Globus pallidus (tissue), 1 donor: Measurements from ENCODE around the gene CD40LG.

Experiments used
- DNase-seq: peaks from one replicate; pipeline ENCODE4 v3.0.0-alpha.2; 2015; ENCODE audit warnings: low spot score

CD40LG gene

DNA sequence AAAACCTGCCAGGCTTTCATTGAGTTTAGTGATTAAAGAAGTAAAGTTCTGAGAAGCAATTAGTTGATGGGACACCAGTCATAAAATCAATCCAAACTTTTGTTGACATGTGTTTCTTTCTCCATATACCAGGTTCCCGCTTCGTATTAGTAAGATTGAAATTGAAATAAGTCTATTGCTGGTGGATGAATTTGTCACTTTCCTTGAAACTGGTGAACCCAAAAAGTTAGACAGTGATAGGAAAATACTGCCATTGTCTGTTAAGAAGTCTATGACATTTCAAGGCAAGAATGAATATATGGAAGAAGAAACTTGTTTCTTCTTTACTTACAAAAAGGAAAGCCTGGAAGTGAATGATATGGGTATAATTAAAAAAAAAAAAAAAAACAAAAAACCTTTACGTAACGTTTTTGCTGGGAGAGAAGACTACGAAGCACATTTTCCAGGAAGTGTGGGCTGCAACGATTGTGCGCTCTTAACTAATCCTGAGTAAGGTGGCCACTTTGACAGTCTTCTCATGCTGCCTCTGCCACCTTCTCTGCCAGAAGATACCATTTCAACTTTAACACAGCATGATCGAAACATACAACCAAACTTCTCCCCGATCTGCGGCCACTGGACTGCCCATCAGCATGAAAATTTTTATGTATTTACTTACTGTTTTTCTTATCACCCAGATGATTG, at the start of gene CD40LG:
Gene CD40LG, plus strand, starts transcription at position 482 of the 684 bp plus-strand sequence. Its CDS starts 91 bp downstream, at position 573.
- DNase-seq, result no peak

DNA sequence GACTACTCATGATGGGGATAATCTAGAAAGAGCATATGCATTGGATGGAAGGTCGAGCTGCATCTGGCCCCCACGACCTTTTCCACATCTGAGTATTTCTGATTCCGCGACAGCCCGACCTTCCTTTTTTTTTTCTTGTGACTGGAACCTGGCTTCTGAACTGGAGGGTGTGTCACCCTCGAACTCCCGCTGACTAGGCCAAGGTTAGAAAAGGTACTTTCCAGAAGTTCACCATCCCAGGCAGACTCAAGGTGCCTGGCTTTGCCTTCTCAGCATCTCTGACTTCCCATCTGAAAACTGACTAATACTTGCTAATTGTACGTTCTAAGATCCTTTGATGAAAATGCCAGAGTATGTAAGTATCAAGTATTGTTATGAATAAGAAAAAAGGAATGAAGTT, 49.3 kb upstream of the CD40LG start:
- no peak for DNase-seq

DNA sequence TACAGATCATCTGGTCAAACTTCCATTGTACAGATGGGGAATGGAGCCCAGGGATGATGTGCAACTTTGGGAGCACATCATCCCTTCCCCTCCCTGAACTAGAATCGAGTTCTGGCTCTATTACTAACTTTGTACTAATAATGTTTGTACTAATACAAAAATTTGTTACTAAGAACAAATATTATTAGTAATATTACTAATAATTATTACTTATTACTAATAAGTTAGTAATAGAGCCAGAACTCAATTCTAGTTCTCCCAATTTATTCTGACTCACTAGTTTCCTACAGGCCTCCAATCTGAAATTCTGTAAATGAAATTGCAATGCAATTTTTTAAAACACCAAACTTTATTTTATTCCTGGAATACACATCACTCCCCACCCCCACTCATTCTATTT, 47.9 kb upstream of the CD40LG start:
- no peak for DNase-seq

DNA sequence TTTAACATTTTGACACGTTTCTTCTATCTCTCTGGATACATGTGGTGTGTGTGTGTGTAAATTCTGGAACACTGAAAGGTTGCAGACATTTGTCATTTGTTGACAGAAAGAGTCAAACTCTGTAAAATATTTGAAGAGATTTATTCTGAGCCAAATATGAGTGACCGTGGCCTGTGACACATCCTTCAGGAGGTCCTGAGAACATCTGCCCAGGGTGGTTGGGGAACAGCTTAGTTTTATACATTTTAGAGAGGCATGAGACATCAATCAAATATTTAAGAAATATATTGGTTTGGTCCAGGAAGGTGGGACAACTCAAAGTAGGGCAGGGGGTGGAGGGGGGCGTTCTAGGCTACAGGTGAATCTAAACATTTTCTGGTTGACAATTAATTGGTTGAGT, 40.7 kb upstream of the CD40LG start:
- no peak for DNase-seq

DNA sequence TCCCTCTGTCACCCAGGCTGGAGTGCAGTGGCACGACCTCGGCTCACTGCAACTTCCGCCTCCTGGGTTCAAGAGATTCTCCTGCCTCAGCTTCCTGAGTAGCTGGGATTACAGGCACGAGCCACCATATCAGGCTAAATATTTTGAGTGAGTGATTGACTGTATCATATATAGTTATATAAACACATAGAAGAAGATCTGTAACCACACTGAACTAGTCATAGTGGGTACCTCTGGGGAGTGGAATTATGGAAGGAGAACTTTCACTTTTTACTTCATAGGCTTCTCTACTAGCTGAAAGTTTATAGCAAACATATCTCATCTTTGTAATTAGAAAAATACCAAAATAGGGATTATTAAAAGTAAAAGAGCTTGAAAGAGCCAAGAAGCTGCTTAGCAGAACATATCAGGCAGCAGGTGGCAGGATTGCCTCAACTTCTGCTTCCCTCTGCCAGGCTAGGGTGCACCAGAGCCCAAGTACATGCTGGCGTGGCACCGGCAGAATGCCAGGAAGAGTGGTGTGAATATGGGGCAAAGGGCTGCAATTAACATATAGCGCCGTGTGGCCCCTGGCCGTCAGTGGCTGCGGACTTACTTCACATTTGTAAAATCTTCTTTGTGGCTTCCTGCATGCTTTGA, 39.5 kb upstream of the CD40LG start:
- DNase-seq, result peak; percentile 28

DNA sequence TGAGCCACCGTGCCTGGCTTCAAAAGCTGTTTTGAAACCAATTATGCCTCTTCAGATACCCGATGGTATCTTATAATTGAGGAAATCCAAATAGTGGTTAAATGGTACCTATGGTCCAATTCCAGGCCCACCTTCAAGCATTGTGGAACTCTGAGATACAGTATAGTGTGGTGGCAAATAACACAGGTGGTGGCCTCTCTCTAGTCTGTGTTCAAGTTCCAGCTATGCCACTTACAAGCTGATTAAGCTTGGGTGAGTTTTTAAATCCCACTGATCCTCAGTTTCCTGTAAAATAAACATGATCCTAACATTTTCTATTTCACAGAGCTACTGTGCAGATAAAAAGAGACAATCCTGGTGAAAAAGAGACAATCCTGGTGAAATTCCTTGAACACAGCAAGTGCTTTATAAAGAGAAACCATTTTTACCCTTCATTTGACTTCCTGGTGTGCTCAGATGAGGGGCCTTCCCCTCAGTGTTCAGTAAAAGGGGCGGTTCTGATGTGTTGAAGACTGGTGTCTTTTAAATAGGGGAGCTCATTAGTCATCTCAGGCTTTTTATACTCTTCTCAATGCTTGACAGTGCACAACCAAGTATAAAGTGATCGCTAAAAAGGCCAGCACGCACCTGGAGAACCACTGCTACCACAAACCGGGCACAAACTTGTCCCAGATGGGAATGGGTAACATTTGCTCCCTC, 30.8 kb upstream of the CD40LG start:
- no peak for DNase-seq

DNA sequence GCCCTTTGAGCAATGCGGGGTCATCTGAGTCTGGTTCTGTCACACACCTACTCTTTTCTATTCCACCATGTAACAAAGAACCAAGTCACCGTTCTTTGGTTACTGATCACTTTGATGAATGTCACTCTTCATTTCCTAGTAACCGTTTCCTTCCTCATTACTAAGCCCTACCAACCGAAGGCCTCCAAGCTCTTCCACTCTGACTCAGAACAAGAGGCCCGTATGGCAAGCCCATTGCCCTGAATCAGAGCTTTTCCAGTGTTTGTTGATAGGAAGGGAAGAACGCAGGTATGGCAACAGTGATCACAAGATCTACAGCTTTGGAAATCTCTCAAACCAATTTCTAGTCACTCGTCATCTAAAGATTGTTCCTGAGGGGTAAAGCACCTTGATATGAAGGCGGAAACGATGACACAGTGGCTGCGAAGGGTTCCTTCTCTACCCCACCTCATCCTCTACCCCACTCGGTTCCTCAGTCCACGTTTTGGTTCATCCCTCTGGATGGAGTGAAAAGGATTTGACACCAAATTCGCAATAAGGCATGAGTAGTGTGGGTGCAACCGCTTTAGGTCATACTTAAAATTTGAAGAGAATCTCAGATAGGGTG, 28.0 kb upstream of the CD40LG start:
- DNase-seq, result no peak

DNA sequence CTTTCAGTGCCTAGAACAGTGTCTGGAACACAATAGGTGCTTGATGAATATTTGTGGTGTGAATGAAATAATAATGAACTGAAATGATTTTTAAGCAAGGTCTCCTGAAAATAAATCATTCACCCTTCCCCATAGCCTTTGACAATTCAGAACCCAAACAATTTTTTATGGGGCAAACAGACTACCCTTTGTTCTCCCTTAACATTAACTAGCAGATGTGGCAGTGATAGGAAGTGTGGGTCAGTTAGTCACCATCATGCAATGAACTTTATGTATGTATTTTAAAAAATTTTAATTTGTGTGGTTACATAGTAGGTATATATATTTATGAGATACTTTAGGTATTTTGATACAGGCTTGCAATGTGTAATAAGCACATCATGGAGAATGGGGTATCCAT, 27.2 kb upstream of the CD40LG start:
- no peak for DNase-seq

DNA sequence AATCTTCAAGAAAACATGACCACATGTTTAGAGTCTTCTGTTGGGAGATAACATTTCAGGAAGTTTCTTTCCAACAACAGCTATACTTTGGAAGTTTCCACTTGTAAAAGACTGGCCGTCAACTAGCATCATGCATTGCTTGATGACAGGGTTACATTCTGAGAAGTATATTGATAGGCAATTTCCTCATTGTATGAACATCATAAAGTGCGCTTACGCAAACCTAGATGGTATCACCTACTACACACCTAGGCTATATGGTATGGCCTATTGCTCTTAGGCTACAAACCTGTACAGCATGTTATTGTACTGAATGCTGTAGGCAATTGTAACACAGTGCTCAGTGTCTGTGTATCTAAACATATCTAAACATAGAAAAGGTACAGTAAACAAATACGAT, 25.4 kb upstream of the CD40LG start:
- no peak for DNase-seq

DNA sequence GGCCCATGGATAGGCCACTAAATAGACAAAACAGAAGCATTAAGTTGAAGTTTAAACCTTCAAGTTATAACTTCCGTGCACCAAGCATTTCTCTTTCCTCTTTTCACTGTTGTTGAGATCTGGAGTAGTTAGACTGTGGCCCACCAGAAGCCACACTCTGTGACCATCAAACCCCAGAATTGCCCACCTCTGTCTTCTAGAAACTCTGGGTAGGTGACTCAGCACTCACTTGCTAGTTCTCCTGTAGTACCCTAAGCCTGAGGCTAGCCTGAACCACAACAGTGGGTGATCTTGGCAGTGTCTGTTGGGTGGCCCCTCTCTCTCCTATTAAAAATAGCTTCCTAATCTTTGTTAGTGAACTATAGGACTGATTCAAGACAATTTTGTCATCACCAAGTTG, 24.6 kb upstream of the CD40LG start:
- no peak for DNase-seq

DNA sequence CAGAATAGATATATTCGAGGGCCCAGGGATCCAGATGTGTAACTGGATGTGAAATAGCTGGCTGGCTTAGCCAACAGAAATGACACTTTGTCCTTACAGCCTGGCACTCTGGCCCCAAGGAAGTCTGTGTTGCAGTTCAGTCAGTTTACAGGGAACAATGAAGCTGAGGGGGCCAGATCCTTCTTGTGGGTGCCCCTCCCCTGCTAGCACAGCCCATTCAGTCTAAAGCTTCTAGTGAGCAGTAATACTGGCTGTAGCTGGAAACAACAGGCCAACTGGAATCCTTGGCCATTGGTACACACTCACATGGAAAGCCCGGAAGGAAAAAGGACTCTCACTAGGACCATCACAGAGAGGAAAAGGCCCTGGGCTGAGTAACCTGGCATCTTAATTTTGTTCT, 22.7 kb upstream of the CD40LG start:
- DNase-seq, result no peak

DNA sequence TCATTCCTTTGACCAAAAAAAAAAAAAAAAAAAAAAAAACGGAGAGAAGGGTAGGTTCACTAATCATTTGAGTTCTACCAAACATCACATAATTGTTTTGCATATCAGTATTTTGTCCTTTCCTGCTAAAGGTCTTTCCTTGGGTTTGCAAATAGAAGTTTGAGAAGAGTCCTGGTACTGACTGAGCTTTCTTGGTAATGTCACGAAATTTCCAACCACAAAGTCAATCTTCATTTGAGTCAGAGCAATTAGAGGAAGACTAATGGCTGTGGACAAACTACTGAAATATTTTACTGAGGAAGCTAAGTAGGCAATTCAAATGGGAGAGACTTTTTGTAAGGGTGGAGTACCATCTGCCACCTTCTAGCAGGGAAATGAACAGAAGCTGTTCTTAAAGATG, 21.7 kb upstream of the CD40LG start:
- no peak for DNase-seq

DNA sequence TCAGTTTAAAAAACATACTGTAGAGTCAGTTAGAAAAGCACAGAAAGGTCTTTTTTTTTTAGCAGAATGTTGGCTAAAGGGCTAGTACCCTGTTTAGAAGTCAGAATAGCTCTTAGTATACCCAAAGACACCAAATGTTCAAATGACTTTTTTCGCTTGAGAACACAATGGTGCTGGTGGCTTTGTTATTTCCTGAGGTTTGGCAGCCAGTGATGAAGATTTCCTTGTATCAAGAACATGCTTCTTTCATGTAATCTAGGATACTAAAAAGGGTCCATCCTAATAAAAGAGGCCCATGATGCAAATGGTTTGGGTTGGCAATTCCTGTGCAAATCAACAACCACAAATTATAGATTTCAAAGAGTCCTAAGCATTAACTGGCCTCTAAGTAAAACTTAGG, 21.1 kb upstream of the CD40LG start:
- DNase-seq, result no peak

DNA sequence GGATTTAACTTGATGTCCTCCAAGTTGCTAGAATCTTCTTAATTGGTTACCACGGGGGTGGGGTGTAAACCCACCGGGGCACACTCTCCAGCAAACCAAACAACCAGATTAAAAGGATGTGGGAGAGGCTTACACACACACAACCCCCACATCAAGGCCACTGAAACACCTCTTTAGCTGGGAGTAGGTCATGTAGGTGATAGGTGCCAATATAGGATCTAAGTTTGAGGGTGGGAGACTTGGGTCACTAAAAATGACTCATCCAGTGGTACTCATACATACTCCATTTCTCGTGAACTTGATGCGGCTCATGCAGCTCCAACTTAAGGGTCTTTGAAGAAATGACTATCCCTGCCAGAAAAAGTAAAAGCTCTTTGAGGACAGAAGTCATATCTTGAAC, 20.5 kb upstream of the CD40LG start:
- no peak for DNase-seq

DNA sequence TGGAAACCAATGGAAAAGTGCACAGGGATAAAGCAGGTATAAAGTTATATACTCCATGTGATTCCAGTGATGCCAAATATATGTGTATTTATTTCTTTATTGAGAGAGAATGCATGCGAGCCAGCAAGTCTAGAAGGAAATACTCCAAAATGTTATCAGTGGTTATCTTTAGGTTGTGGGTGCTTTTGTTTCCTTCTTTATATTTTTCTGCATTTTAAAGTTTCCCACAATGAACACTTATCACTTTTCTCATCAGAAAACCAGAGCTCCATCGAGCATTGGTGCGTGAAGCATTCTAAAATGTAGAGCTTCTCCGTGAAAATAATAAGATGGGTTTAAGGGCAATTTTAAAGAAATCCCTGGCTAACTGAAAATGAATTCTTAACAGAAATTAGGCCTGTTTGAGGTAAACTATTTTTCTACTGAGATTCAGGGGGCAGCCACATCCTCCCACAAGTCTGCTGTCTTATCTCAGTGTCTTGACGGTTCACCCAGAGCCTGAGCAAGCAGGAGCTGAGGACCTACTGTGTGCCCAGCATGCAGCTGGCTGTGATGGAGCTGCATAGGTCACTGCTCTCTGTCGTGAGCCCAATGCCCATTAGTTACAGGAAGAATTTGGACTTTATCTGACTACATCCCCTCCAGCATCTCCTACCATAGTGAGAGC, 18.7 kb upstream of the CD40LG start:
- DNase-seq, result no peak

DNA sequence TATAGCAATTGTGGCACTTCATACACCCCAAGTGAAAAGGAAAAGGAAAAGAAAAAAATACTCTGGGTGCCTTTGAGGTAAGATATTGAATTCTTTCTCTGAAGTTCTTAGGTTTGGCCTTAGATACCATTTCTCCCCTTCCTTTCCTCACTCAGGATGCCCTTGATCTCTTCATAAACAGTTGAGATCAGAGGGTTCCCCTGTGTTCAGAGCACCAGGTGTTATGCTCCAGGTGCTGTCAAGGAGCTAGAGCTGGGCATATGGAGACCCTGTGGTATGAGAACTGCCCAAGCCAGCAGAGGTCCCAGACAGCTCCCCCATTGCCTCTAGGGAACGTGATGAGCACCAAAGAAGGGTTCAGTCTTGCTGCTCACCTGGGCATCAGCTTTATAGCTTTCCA, 17.1 kb upstream of the CD40LG start:
- no peak for DNase-seq

DNA sequence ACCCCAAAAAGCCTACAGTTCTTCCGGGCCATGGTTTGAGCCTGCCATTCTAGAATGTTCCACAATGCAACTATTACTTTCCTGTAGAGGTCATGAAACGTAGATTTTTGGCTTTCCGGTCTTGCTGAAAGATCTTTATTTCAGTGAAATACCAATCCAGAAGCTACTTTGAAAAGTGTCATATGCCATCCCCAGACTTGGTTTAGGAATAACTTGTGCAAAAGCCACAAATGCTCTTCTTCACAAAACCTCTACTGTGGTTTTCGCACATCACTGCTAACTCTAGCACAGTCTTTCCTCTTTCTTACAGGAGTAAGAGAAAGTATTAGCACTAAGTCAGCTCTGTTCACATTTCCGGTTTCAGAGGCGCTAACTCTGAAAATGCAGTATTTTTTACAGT, 12.7 kb upstream of the CD40LG start:
- DNase-seq, result no peak

DNA sequence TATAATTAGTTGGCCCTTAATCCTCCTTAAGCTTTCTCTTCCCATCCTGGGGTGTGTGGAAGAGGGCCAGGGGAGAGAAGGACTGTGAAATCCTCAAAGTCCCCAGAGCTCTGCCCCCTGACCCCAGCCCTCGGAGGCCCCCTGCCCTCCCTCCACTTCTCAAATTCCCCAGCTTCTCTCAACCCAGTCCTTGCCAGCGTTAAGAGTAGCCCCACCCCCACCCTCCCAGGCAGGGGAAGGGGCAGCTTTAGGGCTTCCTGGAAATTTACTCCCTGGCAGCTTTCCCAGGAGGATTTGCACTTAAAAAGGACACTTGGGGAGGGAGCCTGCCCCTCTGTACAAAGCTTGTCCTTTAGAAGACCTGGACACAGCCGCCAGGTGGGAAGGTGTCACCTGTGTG, 11.8 kb upstream of the CD40LG start:
- no peak for DNase-seq

DNA sequence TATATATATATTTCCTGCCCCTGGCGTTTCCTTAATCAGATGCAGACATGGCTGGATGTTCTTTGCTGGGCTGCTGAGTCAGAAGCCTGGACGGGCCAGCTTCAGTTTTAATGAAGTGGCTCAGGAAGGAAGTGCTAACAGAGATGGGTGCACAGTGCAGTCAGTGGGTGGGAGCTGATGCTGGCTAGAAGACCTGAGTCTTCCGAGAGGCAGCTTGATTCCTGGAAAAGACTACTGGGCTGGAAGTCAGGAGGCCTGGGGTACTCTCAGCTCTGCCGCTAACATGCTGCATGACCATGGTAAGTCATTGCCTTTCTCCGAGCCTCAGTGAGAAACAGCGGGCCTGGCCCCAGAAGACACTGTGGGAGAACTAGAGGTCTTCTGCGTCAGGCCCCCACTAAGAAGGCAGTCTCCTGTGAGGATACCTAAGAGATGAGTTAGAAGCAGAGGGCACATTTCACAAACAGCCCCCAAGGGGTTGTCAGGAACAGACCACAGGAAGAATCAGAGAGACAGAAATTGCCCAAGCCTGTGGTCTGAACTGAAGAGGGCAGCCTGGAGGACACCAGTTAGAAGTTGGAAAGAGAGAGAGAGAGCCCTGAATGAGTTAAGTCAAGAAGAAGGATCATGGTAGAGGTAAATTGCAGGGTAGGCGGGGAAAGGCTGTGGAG, 8.3 kb upstream of the CD40LG start:
- DNase-seq, result no peak

DNA sequence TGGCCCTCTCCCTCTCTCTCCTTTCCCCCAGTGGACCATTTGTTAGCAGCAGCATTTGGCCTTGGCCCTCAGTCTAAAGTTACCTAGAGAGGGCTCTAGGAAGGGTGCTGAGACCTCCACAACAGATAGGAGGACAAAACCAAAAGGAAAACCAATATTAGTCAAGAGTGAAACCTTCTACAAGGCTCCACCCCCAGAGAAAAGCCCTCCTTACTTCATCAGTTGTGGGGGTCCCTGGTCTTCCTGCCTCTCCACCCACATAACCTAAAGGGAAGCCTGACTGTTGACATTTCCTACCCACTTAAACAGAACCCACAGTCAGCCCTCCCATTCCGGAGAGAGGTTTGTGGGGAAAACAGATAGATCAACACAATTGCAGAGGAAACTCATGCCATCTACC, 4.7 kb upstream of the CD40LG start:
- DNase-seq, result no peak

DNA sequence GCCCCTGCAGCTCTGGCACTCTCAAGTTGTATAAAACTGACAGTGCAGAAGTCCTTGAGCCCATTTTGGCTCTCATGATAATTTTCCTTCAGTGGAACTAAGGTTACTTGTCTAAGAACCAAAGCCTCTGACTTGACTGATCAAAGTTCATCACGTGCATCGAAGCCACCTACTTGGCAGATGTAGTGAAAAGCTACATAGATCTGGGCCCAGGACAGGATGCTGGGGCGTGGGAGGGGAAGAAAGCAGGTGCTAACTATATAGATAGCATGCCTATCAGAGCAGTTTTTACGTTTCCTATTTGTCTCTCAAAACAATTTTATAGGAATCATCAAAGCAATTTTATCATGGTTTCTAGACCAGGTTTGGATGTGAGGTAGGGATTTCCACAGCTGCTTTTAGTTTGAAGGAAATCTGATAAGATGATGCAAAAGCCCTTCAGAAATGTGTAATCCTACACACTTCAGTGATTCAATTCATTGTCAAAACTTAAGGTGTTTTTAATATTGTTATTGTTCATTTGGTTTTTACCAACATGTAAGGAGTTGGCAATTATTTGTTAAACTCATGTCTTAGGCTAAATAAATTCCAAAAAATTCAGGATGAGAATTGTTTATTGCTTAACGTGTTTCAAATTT, 1.2 kb upstream of the CD40LG start:
- no peak for DNase-seq
